ENCODE results near the gene ASH1L. TPM values are rescaled to one million over a fixed set of nuclear protein-coding genes. Genes with fewer than 3 reads are reported as not detected.
"Not testable (repeated sequence)": the region's sequence is repeated elsewhere in the genome, so short reads cannot be mapped to it uniquely, and the experiment has no call there.

Gene ASH1L
- total and polyA plus RNA-seq, 7 experiments from 2014 or later = 20.1 to 109 (median 87.0) TPM

DNA sequence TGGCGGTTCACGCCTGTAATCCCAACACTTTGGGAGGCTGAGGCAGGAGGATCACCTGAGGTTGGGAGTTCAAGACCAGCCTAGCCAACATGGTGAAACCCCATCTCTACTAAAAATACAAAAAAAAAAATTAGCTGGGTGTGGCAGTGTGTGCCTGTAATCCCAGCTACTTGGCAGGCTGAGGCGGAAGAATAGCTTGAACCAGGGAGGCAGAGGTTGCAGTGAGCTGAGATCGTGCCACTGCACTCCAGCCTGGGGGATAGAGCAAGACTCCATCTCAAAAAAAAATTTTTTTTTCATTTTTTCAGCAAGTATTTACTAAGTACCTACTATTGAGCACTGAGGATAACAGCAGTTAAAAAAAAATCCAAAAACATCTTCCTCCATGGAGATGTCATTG, 69.0 kb downstream of the ASH1L start:
- H3K27me3 Mint-ChIP-seq; DNase-seq; CTCF ChIA-PET; intact Hi-C loops (cut with micrococcal nuclease); H3K4me1 ChIP-seq (ENCODE audit: control insufficient read depth in 2 of 2, insufficient read depth in 2 of 2, low read length in 2 of 2); H3K36me3 ChIP-seq (ENCODE audit: control insufficient read depth in 2 of 3, insufficient read depth in 3 of 3, low read length in 3 of 3); ATAC-seq; H3K27me3 ChIP-seq (ENCODE audit: control insufficient read depth in 2 of 2, insufficient read depth in 2 of 2, low read length in 2 of 2); H3K27ac ChIP-seq (ENCODE audit: low read depth, low read length); H3K4me3 ChIP-seq (ENCODE audit: low read length); H3K9me3 Mint-ChIP-seq; H3K4me3 Mint-ChIP-seq; H3K9me3 ChIP-seq (ENCODE audit: control insufficient read depth in 2 of 3, low read length in 3 of 3); POLR2A ChIA-PET: not testable (repeated sequence)
- Mint-ChIP-seq H3K36me3 (peaks cover 0 to 13% (median 11%) of the 10 kb centered on the region in 5 donors), H3K27ac (peak overlapping the region in 3 of 9 donors; percentile 2 to 51 (median 35)), H3K4me1 (peaks cover 9 to 42% (median 37%) of the 10 kb centered on the region in 7 donors)

DNA sequence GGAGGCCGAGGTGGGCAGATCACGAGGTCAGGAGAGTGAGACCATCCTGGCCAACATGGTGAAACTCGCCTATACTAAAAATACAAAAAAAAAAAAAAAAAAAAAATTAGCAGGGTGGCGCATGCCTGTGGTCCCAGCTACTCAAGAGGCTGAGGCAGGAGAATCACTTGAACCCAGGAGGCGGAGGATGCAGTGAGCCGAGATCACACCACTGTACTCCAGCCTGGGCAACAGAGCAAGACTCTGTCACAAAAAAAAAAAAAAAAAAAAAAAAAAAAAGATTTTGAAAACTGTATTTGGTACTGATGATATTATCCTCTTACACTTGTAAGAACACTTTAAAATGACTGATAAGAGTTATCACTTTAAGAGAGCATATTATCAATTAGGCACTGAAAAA, 74.2 kb downstream of the ASH1L start:
- H3K4me3 ChIP-seq (ENCODE audit: low read length); H3K4me3 Mint-ChIP-seq; H3K27ac ChIP-seq (ENCODE audit: low read depth, low read length); POLR2A ChIA-PET; H3K36me3 ChIP-seq (ENCODE audit: control insufficient read depth in 2 of 3, insufficient read depth in 3 of 3, low read length in 3 of 3); H3K4me1 ChIP-seq (ENCODE audit: control insufficient read depth in 2 of 2, insufficient read depth in 2 of 2, low read length in 2 of 2); H3K27me3 Mint-ChIP-seq; DNase-seq; intact Hi-C loops (cut with micrococcal nuclease); ATAC-seq; H3K9me3 Mint-ChIP-seq; H3K9me3 ChIP-seq (ENCODE audit: control insufficient read depth in 2 of 3, low read length in 3 of 3); H3K27me3 ChIP-seq (ENCODE audit: control insufficient read depth in 2 of 2, insufficient read depth in 2 of 2, low read length in 2 of 2); CTCF ChIA-PET; H3K36me3 Mint-ChIP-seq: not testable (repeated sequence)
- Mint-ChIP-seq H3K4me1 (peaks cover 7 to 27% (median 18%) of the 10 kb centered on the region in 7 donors), H3K27ac (peak overlapping the region in 1 of 9 donors; percentile 41)

DNA sequence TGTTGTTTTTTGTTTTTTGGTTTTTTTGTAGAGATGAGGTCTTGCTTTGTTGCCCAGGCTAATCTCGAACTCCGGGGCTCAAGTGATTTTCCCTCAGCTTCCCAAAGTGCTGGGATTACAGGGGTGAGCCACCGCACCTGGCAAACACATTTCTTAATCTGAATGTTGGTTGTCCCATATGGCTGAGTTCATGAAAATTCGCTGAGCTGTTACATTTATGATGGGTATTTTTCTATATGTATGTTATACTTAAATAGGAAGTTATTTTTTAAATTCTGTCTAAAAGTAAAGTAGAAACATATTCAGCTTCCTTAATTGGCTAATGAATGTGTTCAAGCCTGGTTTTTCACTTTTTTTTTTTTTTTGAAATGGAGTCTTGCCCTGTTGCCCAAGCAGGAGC, 75.1 kb downstream of the ASH1L start:
- no peak overlapping the region for H3K4me3 Mint-ChIP-seq
- Histone ChIP-seq H3K36me3 (ENCODE audit: control insufficient read depth in 2 of 3, insufficient read depth in 3 of 3, low read length in 3 of 3) (no peaks in the 10 kb centered on the region), H3K27ac (ENCODE audit: low read depth, low read length) (no peak overlapping the region), H3K9me3 (ENCODE audit: control insufficient read depth in 2 of 3, low read length in 3 of 3) (no peaks in the 10 kb centered on the region), H3K4me1 (ENCODE audit: control insufficient read depth in 2 of 2, insufficient read depth in 2 of 2, low read length in 2 of 2) (no peaks in the 10 kb centered on the region), H3K4me3 (ENCODE audit: low read length) (no peak overlapping the region), H3K27me3 (ENCODE audit: control insufficient read depth in 2 of 2, insufficient read depth in 2 of 2, low read length in 2 of 2) (no peaks in the 10 kb centered on the region)
- intact Hi-C loops (cut with micrococcal nuclease) = no loop called here
- ChIA-PET CTCF (no interaction called here), POLR2A (no interaction called here)
- H3K9me3 Mint-ChIP-seq = no peaks in the 10 kb centered on the region
- H3K27ac Mint-ChIP-seq = no peak overlapping the region
- no peaks in the 10 kb centered on the region for H3K27me3 Mint-ChIP-seq
- H3K4me1 Mint-ChIP-seq = peaks cover 9 to 30% (median 18%) of the 10 kb centered on the region in 7 donors
- peaks cover 0 to 9% (median 8%) of the 10 kb centered on the region in 5 donors for H3K36me3 Mint-ChIP-seq
- DNase-seq (no peak), ATAC-seq (no peak)

DNA sequence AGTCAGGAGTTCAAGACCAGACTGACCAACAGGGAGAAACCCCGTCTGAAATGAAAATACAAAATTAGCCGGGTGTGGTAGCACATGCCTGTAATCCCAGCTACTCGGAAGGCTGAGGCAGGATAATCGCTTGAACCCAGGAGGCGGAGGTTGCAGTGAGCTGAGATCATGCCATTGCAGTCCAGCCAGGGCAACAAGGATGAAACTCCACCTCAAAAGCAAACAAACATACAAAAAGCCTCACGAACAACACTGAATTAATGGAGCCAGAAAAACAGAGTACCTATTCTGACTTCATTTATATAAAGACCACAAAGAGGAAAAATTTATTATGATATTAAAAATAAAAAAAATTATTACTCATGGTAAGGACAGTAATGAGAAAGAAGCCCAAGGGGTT, 75.7 kb downstream of the ASH1L start:
- ATAC-seq; H3K27me3 Mint-ChIP-seq; H3K27ac ChIP-seq (ENCODE audit: low read depth, low read length); H3K27ac Mint-ChIP-seq; H3K9me3 Mint-ChIP-seq; H3K9me3 ChIP-seq (ENCODE audit: control insufficient read depth in 2 of 3, low read length in 3 of 3); H3K4me1 ChIP-seq (ENCODE audit: control insufficient read depth in 2 of 2, insufficient read depth in 2 of 2, low read length in 2 of 2); DNase-seq; H3K27me3 ChIP-seq (ENCODE audit: control insufficient read depth in 2 of 2, insufficient read depth in 2 of 2, low read length in 2 of 2); H3K4me3 Mint-ChIP-seq; CTCF ChIA-PET; H3K36me3 ChIP-seq (ENCODE audit: control insufficient read depth in 2 of 3, insufficient read depth in 3 of 3, low read length in 3 of 3); H3K4me3 ChIP-seq (ENCODE audit: low read length); intact Hi-C loops (cut with micrococcal nuclease): not testable (repeated sequence)
- peaks cover 4 to 11% (median 10%) of the 10 kb centered on the region in 5 donors for H3K36me3 Mint-ChIP-seq
- peaks cover 9 to 34% (median 18%) of the 10 kb centered on the region in 7 donors for H3K4me1 Mint-ChIP-seq
- POLR2A ChIA-PET = interaction anchor here (0.6 kb wide), 1 partner anchor 346 kb away, joined by 3 read pairs; no protein-coding TSS in a partner anchor

DNA sequence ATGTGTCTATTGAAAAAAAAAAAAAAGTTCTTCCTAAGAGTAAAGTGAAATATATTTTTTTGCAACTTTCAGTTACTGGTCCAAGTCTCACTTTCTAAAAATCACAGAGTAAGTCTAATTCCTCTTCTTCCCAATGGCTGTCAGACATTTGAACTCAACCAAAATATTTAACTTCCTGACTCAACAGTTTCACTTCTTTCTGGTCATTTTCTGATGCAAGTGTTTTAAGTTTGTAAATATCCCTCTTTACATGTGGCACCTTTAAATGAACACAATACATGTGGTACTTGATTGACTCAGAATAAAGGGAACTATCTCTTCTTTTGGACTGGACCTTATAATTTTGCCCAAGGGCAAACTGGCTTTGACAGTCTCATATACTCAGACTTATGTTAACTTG, 76.7 kb downstream of the ASH1L start:
- peak overlapping the region in 4 of 9 donors; percentile 7 to 63 (median 23) for H3K27ac Mint-ChIP-seq
- Histone ChIP-seq H3K4me1 (ENCODE audit: control insufficient read depth in 2 of 2, insufficient read depth in 2 of 2, low read length in 2 of 2) (no peaks in the 10 kb centered on the region), H3K27me3 (ENCODE audit: control insufficient read depth in 2 of 2, insufficient read depth in 2 of 2, low read length in 2 of 2) (no peaks in the 10 kb centered on the region), H3K27ac (ENCODE audit: low read depth, low read length) (no peak overlapping the region), H3K36me3 (ENCODE audit: control insufficient read depth in 2 of 3, insufficient read depth in 3 of 3, low read length in 3 of 3) (peaks cover 11 to 15% (median 13%) of the 10 kb centered on the region in 3 experiments), H3K9me3 (ENCODE audit: control insufficient read depth in 2 of 3, low read length in 3 of 3) (no peaks in the 10 kb centered on the region), H3K4me3 (ENCODE audit: low read length) (no peak overlapping the region)
- ChIA-PET POLR2A (no interaction called here), CTCF (no interaction called here)
- intact Hi-C loops (cut with micrococcal nuclease) = no loop called here
- peaks cover 9 to 34% (median 15%) of the 10 kb centered on the region in 7 donors for H3K4me1 Mint-ChIP-seq
- H3K9me3 Mint-ChIP-seq = no peaks in the 10 kb centered on the region
- H3K36me3 Mint-ChIP-seq = peaks cover 12 to 21% (median 19%) of the 10 kb centered on the region in 5 donors
- DNase-seq (no peak), ATAC-seq (peak; percentile 46)
- no peak overlapping the region for H3K4me3 Mint-ChIP-seq
- H3K27me3 Mint-ChIP-seq = no peaks in the 10 kb centered on the region

DNA sequence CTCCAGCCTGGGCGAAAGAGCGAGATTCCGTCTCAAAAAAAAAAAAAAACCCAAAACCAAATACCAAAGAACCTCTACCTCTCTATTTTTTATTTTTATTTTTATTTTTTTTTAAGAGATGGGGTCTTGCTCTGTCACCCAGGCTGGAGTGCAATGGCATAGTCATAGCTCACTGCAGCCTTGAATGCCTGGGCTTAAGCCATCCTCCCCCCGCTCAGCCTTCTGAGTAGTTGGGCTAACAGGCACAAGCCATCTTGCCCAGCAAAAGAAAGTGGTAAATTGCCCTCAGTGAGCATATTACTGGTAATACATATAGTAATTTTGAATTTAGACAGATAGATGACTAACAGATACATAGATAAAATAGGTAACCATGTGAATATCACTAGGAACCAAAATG, 77.4 kb downstream of the ASH1L start:
- H3K27ac ChIP-seq (ENCODE audit: low read depth, low read length) = no peak overlapping the region
- H3K27me3 ChIP-seq (ENCODE audit: control insufficient read depth in 2 of 2, insufficient read depth in 2 of 2, low read length in 2 of 2) = no peaks in the 10 kb centered on the region
- DNase-seq (no peak), ATAC-seq (no peak)
- ChIA-PET CTCF (no interaction called here), POLR2A (no interaction called here)
- no peaks in the 10 kb centered on the region for H3K9me3 ChIP-seq (ENCODE audit: control insufficient read depth in 2 of 3, low read length in 3 of 3)
- Mint-ChIP-seq H3K4me1 (peaks cover 9 to 26% (median 11%) of the 10 kb centered on the region in 7 donors), H3K36me3 (peaks cover 15 to 25% (median 18%) of the 10 kb centered on the region in 5 donors), H3K27me3 (no peaks in the 10 kb centered on the region), H3K9me3 (no peaks in the 10 kb centered on the region), H3K27ac (no peak overlapping the region), H3K4me3 (no peak overlapping the region)
- no peaks in the 10 kb centered on the region for H3K4me1 ChIP-seq (ENCODE audit: control insufficient read depth in 2 of 2, insufficient read depth in 2 of 2, low read length in 2 of 2)
- intact Hi-C loops (cut with micrococcal nuclease) = no loop called here
- peaks cover 18 to 22% (median 20%) of the 10 kb centered on the region in 3 experiments for H3K36me3 ChIP-seq (ENCODE audit: control insufficient read depth in 2 of 3, insufficient read depth in 3 of 3, low read length in 3 of 3)
- no peak overlapping the region for H3K4me3 ChIP-seq (ENCODE audit: low read length)

DNA sequence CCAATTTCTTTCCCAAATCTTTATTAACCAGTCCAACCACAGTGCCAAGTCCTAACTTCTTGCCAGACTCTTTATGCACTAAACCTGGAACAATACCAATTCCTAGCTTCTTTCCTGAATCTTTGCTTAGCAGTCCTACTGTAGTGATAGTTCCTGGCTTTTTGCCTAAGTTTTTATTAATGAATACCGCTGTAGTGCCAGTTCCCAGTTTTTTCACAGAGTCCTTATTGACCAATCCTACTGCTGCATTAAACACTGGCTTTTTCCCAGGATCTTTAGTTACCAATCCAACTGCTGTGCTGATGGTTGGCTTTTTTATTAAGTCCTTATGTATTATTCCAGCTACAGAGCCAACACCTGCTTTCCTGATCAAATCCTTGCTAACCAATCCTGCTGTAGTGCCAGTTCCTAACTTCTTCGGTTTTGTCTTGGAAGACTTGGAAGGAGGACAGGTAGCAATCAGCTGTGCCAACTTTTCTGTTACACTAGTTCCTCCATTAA, 80.8 kb downstream of the ASH1L start:
- Mint-ChIP-seq H3K27ac (peak overlapping the region in 1 of 9 donors; percentile 36), H3K4me3 (no peak overlapping the region), H3K9me3 (no peaks in the 10 kb centered on the region), H3K4me1 (peaks cover 12 to 40% (median 33%) of the 10 kb centered on the region in 7 donors), H3K36me3 (peaks cover 28 to 49% (median 40%) of the 10 kb centered on the region in 5 donors), H3K27me3 (no peaks in the 10 kb centered on the region)
- Histone ChIP-seq H3K36me3 (ENCODE audit: control insufficient read depth in 2 of 3, insufficient read depth in 3 of 3, low read length in 3 of 3) (peaks cover 19 to 31% (median 21%) of the 10 kb centered on the region in 3 experiments), H3K27me3 (ENCODE audit: control insufficient read depth in 2 of 2, insufficient read depth in 2 of 2, low read length in 2 of 2) (no peaks in the 10 kb centered on the region), H3K4me1 (ENCODE audit: control insufficient read depth in 2 of 2, insufficient read depth in 2 of 2, low read length in 2 of 2) (no peaks in the 10 kb centered on the region), H3K4me3 (ENCODE audit: low read length) (no peak overlapping the region), H3K27ac (ENCODE audit: low read depth, low read length) (no peak overlapping the region), H3K9me3 (ENCODE audit: control insufficient read depth in 2 of 3, low read length in 3 of 3) (no peaks in the 10 kb centered on the region)
- no peak for ATAC-seq
- POLR2A ChIA-PET = interaction anchor here (0.5 to 0.7 kb wide), 2 partner anchors 16 to 241 kb away, joined by 3 to 7 read pairs; no protein-coding TSS in a partner anchor
- CTCF ChIA-PET = no interaction called here
- DNase-seq = no peak
- intact Hi-C loops (cut with micrococcal nuclease) = loop anchor here in 1 of 2 donors (2.0 kb wide), 1 partner anchor 15 kb away; no protein-coding TSS in a partner anchor
